Measurements from ENCODE around the gene PCSK5. TPM values are rescaled to one million over a fixed set of nuclear protein-coding genes. Genes with fewer than 3 reads are reported as not detected.

The PCSK5 gene
- polyA plus RNA-seq, 4 donors, result 13.9 to 16.3 (median 15.0) TPM

GRCh38 chr9:76405868-76406267, 515.4 kb downstream of the PCSK5 start:
- DNase-seq (ENCODE audit: low read depth in 4 of 4, low spot score in 3 of 4), result no peak
